SK-N-SH treated with all-trans-retinoic acid at 6 μM for 48 hours (cell line): ENCODE data around the gene SLC37A4.
"Not testable (repeated sequence)": the region's sequence is repeated elsewhere in the genome, so short reads cannot be mapped to it uniquely, and the experiment has no call there.

Source experiments
- ATAC-seq: fragments of 200-7000 bp; cut with Tn5 transposase; 3 replicates; pipeline ENCODE4 v1.9.1; 2020; ENCODE audit warnings: mild to moderate bottlenecking, moderate library complexity
- ARNTL ChIP-seq: fragments of 450-650 bp; formaldehyde crosslinking; IDR thresholded peaks from 2 replicates; pipeline ENCODE4 v1.5.0; 2020; ENCODE audit warnings: low read depth, mild to moderate bottlenecking, moderate library complexity, borderline replicate concordance
- BACH2 ChIP-seq: fragments of 250-450 bp; sonication (Bioruptor Pico); IDR thresholded peaks from 2 replicates; pipeline ENCODE4 v1.9.0; 2021; ENCODE audit warnings: mild to moderate bottlenecking, borderline replicate concordance
- CSDC2 ChIP-seq: fragments of 250-450 bp; sonication (Bioruptor Pico); IDR thresholded peaks from 2 replicates; pipeline ENCODE4 v1.5.0; 2020; ENCODE audit warnings: mild to moderate bottlenecking, moderate library complexity
- ESRRG ChIP-seq: fragments of 250-450 bp; sonication (Bioruptor Pico); IDR thresholded peaks from 2 replicates; pipeline ENCODE4 v1.6.1; 2021; ENCODE audit warnings: mild to moderate bottlenecking
- GLIS3 ChIP-seq: fragments of 250-450 bp; sonication (Bioruptor Pico); IDR thresholded peaks from 2 replicates; pipeline ENCODE4 v1.5.0; 2020; ENCODE audit warnings: mild to moderate bottlenecking, moderate library complexity
- ISL1 ChIP-seq: fragments of 250-450 bp; sonication (Bioruptor Pico); IDR thresholded peaks from 2 replicates; pipeline ENCODE4 v2.1.2; 2022; ENCODE audit warnings: mild to moderate bottlenecking, moderate library complexity
- OSR1 ChIP-seq: fragments of 250-450 bp; sonication (Bioruptor Pico); IDR thresholded peaks from 2 replicates; pipeline ENCODE4 v1.8.0; 2022; ENCODE audit warnings: moderate library complexity, mild to moderate bottlenecking, inconsistent platforms
- PPARA ChIP-seq: fragments of 250-450 bp; sonication (Bioruptor Pico); IDR thresholded peaks from 2 replicates; pipeline ENCODE4 v1.5.0; 2020; ENCODE audit warnings: mild to moderate bottlenecking, borderline replicate concordance
- RARB ChIP-seq: fragments of 250-450 bp; sonication (Bioruptor Pico); IDR thresholded peaks from 2 replicates; pipeline ENCODE4 v1.8.0; 2021; ENCODE audit warnings: mild to moderate bottlenecking, moderate library complexity
- SNAI2 ChIP-seq: fragments of 250-450 bp; sonication (Bioruptor Pico); IDR thresholded peaks from 2 replicates; pipeline ENCODE4 v1.5.0; 2020; ENCODE audit warnings: mild to moderate bottlenecking, moderate library complexity
- TCF4 ChIP-seq: fragments of 250-450 bp; sonication (Bioruptor Pico); IDR thresholded peaks from 2 replicates; pipeline ENCODE4 v1.8.0; 2021; ENCODE audit warnings: mild to moderate bottlenecking, moderate library complexity, borderline replicate concordance
- ZC3H10 ChIP-seq: fragments of 250-450 bp; sonication (Bioruptor Pico); IDR thresholded peaks from 2 replicates; pipeline ENCODE4 v1.5.1; 2021; ENCODE audit warnings: mild to moderate bottlenecking, moderate library complexity
- ZFP3 ChIP-seq: fragments of 250-450 bp; sonication (Bioruptor Pico); IDR thresholded peaks from 2 replicates; pipeline ENCODE4 v1.5.0; 2020; ENCODE audit warnings: mild to moderate bottlenecking, moderate library complexity
- ZNF565 ChIP-seq: fragments of 450-650 bp; formaldehyde crosslinking; conservative IDR thresholded peaks from 2 replicates; pipeline ENCODE4 v1.5.0; 2020; ENCODE audit warnings: low read depth, mild to moderate bottlenecking, moderate library complexity
- ZNF70 ChIP-seq: fragments of 450-650 bp; formaldehyde crosslinking; IDR thresholded peaks from 2 replicates; pipeline ENCODE4 v1.5.0; 2020; ENCODE audit warnings: mild to moderate bottlenecking, moderate library complexity
- ZNF8 ChIP-seq: fragments of 450-650 bp; formaldehyde crosslinking; IDR thresholded peaks from 2 replicates; pipeline ENCODE4 v1.5.0; 2020; ENCODE audit warnings: mild to moderate bottlenecking, moderate library complexity
- TF ChIP-seq, protein P1 (sequence below): fragments of 250-450 bp; sonication (Bioruptor Pico); IDR thresholded peaks from 2 replicates; pipeline ENCODE4 v1.5.1; 2021; ENCODE audit warnings: mild to moderate bottlenecking, moderate library complexity
- TF ChIP-seq, protein P2 (sequence below): fragments of 250-450 bp; sonication (Bioruptor Pico); IDR thresholded peaks from 2 replicates; pipeline ENCODE4 v1.5.1; 2020; ENCODE audit warnings: low read depth, mild to moderate bottlenecking, moderate library complexity
- TF ChIP-seq, protein P3 (sequence below): fragments of 250-450 bp; sonication (Bioruptor Pico); IDR thresholded peaks from 2 replicates; pipeline ENCODE4 v1.5.0; 2020; ENCODE audit warnings: mild to moderate bottlenecking, moderate library complexity

SLC37A4 gene

DNA sequence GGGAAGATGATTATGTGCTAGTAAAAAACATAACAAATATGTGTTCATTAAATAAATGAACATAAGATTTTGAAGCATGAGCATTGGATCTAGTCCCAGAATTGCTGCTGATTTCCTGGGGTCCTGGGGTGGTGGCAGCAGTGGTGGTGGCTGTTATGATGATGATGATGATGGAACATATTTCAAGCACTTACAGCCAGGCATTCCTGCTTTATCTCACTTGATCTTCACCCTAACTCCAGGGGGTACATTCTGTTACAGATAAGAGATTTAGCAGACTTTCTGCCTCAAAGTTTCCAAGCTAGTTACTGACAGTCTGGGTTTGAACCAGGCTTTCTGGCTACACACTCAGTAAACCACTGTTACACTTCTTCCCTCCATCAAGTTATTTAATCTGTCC lies 6.9 kb downstream of the SLC37A4 start:
- TF ChIP-seq ESRRG (CRISPR knock-in tag) = no peak
- TF ChIP-seq BACH2 (CRISPR knock-in tag) = no peak
- ATAC-seq = no peak

DNA sequence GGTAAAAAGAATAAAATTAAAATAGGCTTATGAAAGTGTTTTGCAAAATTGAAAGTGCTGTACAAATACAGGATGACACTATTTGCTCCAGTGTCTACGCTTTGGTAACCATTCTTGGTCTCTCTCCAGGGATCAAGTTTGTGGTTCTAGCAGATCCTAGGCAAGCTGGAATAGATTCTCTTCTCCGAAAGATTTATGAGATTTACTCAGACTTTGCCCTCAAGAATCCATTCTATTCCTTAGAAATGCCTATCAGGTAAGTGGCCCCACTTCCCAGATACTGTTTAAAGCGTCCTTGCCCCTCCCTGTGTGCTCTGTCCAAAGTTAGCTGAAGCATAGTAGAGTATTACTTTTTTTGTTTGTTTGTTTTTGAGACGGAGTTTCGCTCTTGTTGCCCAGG lies 9.0 kb downstream of the SLC37A4 start:
- TF ChIP-seq ZNF8 (no peak), ZNF70 (CRISPR knock-in tag) (no peak), ZNF565 (CRISPR knock-in tag) (no peak), RARB (CRISPR knock-in tag) (no peak), OSR1 (CRISPR knock-in tag) (no peak), TCF4 (CRISPR knock-in tag) (no peak), BACH2 (CRISPR knock-in tag) (no peak)
- TF ChIP-seq, protein P1, sequence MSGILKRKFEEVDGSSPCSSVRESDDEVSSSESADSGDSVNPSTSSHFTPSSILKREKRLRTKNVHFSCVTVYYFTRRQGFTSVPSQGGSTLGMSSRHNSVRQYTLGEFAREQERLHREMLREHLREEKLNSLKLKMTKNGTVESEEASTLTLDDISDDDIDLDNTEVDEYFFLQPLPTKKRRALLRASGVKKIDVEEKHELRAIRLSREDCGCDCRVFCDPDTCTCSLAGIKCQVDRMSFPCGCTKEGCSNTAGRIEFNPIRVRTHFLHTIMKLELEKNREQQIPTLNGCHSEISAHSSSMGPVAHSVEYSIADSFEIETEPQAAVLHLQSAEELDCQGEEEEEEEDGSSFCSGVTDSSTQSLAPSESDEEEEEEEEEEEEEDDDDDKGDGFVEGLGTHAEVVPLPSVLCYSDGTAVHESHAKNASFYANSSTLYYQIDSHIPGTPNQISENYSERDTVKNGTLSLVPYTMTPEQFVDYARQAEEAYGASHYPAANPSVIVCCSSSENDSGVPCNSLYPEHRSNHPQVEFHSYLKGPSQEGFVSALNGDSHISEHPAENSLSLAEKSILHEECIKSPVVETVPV (CRISPR knock-in tag) = no peak
- TF ChIP-seq, protein P2, sequence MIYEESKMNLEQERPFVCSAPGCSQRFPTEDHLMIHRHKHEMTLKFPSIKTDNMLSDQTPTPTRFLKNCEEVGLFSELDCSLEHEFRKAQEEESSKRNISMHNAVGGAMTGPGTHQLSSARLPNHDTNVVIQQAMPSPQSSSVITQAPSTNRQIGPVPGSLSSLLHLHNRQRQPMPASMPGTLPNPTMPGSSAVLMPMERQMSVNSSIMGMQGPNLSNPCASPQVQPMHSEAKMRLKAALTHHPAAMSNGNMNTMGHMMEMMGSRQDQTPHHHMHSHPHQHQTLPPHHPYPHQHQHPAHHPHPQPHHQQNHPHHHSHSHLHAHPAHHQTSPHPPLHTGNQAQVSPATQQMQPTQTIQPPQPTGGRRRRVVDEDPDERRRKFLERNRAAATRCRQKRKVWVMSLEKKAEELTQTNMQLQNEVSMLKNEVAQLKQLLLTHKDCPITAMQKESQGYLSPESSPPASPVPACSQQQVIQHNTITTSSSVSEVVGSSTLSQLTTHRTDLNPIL (CRISPR knock-in tag) = no peak
- TF ChIP-seq, protein P3, sequence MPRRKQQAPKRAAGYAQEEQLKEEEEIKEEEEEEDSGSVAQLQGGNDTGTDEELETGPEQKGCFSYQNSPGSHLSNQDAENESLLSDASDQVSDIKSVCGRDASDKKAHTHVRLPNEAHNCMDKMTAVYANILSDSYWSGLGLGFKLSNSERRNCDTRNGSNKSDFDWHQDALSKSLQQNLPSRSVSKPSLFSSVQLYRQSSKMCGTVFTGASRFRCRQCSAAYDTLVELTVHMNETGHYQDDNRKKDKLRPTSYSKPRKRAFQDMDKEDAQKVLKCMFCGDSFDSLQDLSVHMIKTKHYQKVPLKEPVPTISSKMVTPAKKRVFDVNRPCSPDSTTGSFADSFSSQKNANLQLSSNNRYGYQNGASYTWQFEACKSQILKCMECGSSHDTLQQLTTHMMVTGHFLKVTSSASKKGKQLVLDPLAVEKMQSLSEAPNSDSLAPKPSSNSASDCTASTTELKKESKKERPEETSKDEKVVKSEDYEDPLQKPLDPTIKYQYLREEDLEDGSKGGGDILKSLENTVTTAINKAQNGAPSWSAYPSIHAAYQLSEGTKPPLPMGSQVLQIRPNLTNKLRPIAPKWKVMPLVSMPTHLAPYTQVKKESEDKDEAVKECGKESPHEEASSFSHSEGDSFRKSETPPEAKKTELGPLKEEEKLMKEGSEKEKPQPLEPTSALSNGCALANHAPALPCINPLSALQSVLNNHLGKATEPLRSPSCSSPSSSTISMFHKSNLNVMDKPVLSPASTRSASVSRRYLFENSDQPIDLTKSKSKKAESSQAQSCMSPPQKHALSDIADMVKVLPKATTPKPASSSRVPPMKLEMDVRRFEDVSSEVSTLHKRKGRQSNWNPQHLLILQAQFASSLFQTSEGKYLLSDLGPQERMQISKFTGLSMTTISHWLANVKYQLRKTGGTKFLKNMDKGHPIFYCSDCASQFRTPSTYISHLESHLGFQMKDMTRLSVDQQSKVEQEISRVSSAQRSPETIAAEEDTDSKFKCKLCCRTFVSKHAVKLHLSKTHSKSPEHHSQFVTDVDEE (CRISPR knock-in tag) = no peak
- no peak for ATAC-seq

DNA sequence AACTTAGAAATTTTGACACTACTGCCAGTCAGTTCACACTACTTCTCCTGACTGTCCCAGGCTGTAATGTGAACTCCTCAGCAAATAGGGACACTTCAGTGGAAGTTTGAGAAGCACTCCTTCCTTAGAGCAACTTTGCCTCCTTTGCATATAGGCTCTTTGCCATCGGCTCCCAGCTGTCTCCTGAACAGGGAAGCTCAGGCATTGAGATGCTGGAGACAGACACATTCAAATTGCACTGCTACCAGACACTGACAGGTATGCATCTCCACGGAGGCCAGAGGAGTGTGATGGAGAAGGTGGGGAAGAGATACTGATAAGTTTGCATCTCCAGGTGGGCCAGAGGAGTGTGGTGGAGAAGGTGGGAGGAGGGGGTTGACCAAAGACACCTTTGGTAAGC lies 10.7 kb downstream of the SLC37A4 start:
- no peak for ATAC-seq
- TF ChIP-seq ARNTL (CRISPR knock-in tag) (no peak), BACH2 (CRISPR knock-in tag) (no peak)

DNA sequence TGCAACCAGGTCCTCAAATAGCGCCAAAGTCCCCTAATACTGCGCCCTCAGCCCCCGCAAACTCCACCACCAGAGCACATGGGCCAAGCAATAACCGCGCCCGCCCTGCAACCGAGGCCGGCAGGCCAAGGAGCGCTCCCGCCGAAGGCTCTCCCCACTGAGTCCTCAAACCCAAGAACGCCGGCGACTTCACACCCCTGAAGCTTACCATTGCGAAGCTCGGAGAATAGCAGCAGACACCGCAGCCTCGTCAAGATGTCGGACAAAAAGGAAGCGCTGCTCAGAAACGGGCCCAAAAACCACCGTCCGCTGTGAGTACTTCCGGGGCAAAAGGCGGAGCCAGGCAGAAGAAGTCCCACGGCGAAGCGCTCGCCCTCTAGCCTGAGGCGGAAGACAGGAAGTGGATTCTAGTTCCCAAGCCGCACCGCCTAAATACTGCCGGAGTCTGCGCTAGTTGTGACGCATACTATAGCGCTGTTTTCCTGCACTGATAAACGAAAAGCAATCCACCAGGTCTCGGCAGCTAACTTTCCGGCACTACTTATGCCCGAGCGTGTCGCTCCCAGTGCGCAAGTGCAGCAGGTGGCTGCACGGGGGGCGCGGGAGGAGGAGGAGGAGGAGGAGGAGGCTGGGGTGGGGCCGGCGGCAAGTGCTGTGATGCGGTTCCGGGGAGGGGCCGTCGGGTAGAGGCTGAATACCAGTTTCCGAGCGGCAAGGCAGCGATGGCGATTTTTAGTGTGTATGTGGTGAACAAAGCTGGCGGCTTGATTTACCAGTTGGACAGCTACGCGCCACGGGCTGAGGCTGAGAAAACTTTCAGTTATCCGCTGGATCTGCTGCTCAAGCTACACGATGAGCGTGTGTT lies 12.4 kb downstream of the SLC37A4 start, which contains the start of the genes RPS25 and TRAPPC4:
RPS25 (minus strand) TSS at position 270 of the 865 bp plus-strand sequence; CDS start at position 211, 59 bp downstream.
TRAPPC4 (plus strand) TSS at position 693 of the 865 bp plus-strand sequence; CDS start at position 723, 30 bp downstream.
- ATAC-seq = peak; percentile 93
- TF ChIP-seq TCF4 (CRISPR knock-in tag) (no peak), ZC3H10 (no peak), GLIS3 (CRISPR knock-in tag) (no peak), PPARA (CRISPR knock-in tag) (no peak), ISL1 (CRISPR knock-in tag) (no peak), CSDC2 (CRISPR knock-in tag) (no peak), BACH2 (CRISPR knock-in tag) (no peak), SNAI2 (CRISPR knock-in tag) (no peak), ZNF70 (CRISPR knock-in tag) (no peak), ZFP3 (CRISPR knock-in tag) (no peak), ZNF8 (no peak)
- TF ChIP-seq, all 23 proteins: peak for 0

DNA sequence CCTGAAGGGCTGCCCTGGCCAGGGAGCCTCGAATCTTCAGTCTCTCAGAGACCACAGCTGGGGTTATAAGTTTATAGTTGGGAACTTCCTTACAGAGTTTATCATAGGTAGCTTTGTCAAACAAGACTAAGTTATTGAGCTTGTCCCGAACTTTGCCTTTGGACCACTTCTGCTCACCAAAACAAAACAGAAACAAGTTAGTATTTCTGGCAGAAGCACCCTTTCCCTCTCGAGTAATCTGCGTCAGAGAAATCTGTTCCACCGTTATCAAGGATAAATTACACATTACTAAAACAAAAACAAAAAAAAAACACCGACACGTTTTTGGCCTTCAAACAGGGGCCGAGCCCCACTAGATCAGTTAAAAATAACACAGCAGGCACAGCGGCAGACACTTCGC lies 13.3 kb downstream of the SLC37A4 start:
- ATAC-seq = not testable (repeated sequence)
